ENCODE results near the gene NUP133. TPM values are rescaled to one million over a fixed set of nuclear protein-coding genes. Genes with fewer than 3 reads are reported as not detected.
"Not testable (repeated sequence)": the region's sequence is repeated elsewhere in the genome, so short reads cannot be mapped to it uniquely, and the experiment has no call there.

The NUP133 gene
- total RNA-seq, 4 donors from 2014 or later: 29.6 to 40.7 (median 37.3) TPM

- WGBS, 2 donors: 68 to 75% methylated on average over 7 of the region's 7 CpGs
Measured at GRCh38 chr1:229420765-229421164, 87.4 kb downstream of the NUP133 start.

GRCh38 chr1:229420224-229420623 is 87.9 kb downstream of the NUP133 start:
- Histone ChIP-seq H3K36me3 (no peaks in the 10 kb centered on the region), H3K9me3 (no peaks in the 10 kb centered on the region), H3K4me3 (replicated peaks in 1 of 3) (no peak overlapping the region), H3K27me3 (no peaks in the 10 kb centered on the region), H3K4me1 (no peaks in the 10 kb centered on the region), H3K27ac (no peak overlapping the region)
- 87 to 97% methylated on average over 11 of the region's 11 CpGs for WGBS, 2 donors
- no peak for TF ChIP-seq CTCF (IDR thresholded peaks at IDR 0.05)
- TF ChIP-seq POLR2A (IDR thresholded peaks at IDR 0.05): no peak
- DNase-seq: no peak
- intact Hi-C loops (cut with DNase I): no loop called here

More at GRCh38 chr1:229420765-229421164, 87.4 kb downstream of the NUP133 start:
- no peak for DNase-seq
- Histone ChIP-seq H3K4me1 (no peaks in the 10 kb centered on the region), H3K9me3 (no peaks in the 10 kb centered on the region), H3K27me3 (no peaks in the 10 kb centered on the region), H3K27ac (no peak overlapping the region), H3K36me3 (no peaks in the 10 kb centered on the region), H3K4me3 (replicated peaks in 1 of 3) (no peak overlapping the region)
- TF ChIP-seq CTCF (IDR thresholded peaks at IDR 0.05) (no peak), POLR2A (IDR thresholded peaks at IDR 0.05) (no peak)
- intact Hi-C loops (cut with DNase I): no loop called here

GRCh38 chr1:229418586-229418985 is 89.6 kb downstream of the NUP133 start:
- H3K27me3 ChIP-seq; H3K4me3 ChIP-seq (replicated peaks in 1 of 3); H3K9me3 ChIP-seq; H3K4me1 ChIP-seq; H3K27ac ChIP-seq; DNase-seq; H3K36me3 ChIP-seq; intact Hi-C loops (cut with DNase I): not testable (repeated sequence)
- WGBS, 2 donors: 63 to 76% methylated on average over 6 of the region's 6 CpGs

GRCh38 chr1:229412810-229413209 is 95.3 kb downstream of the NUP133 start:
- H3K4me3 ChIP-seq (replicated peaks in 1 of 3); H3K27ac ChIP-seq; H3K9me3 ChIP-seq; H3K27me3 ChIP-seq; DNase-seq; intact Hi-C loops (cut with DNase I); H3K36me3 ChIP-seq: not testable (repeated sequence)
- peaks cover 0 to 10% of the 10 kb centered on the region in 2 donors for H3K4me1 ChIP-seq
- 83 to 87% methylated on average over 5 of the region's 5 CpGs for WGBS, 2 donors

GRCh38 chr1:229412056-229412455 is 96.1 kb downstream of the NUP133 start:
- no peaks in the 10 kb centered on the region for H3K9me3 ChIP-seq
- no peak overlapping the region for H3K4me3 ChIP-seq (replicated peaks in 1 of 3)
- 70 to 76% methylated on average over 7 of the region's 7 CpGs for WGBS, 2 donors
- no peak for DNase-seq
- TF ChIP-seq POLR2A (IDR thresholded peaks at IDR 0.05): no peak
- peaks cover 7 to 18% of the 10 kb centered on the region in 2 donors for H3K4me1 ChIP-seq
- peaks cover 5% of the 10 kb centered on the region for H3K27me3 ChIP-seq
- no peak overlapping the region for H3K27ac ChIP-seq
- intact Hi-C loops (cut with DNase I): no loop called here
- H3K36me3 ChIP-seq: no peaks in the 10 kb centered on the region

GRCh38 chr1:229411434-229412055 is 96.6 kb downstream of the NUP133 start:
- intact Hi-C loops (cut with DNase I): no loop called here
- Histone ChIP-seq H3K4me1 (peaks cover 12 to 21% of the 10 kb centered on the region in 2 donors), H3K27me3 (peaks cover 8% of the 10 kb centered on the region), H3K4me3 (replicated peaks in 1 of 3) (no peak overlapping the region), H3K27ac (no peak overlapping the region), H3K9me3 (no peaks in the 10 kb centered on the region), H3K36me3 (no peaks in the 10 kb centered on the region)
- no peak for TF ChIP-seq POLR2A (IDR thresholded peaks at IDR 0.05)
- TF ChIP-seq CTCF (IDR thresholded peaks at IDR 0.05): no peak
- no peak for DNase-seq
- 41 to 51% methylated on average over 10 of the region's 11 CpGs for WGBS, 2 donors

All from thyroid gland (tissue), 4 donors.